HepG2 (cell line): ENCODE measurements around the gene SLC22A31. TPM values are rescaled to one million over a fixed set of nuclear protein-coding genes. Genes with fewer than 3 reads are reported as not detected.
"Not testable (repeated sequence)": the region's sequence is repeated elsewhere in the genome, so short reads cannot be mapped to it uniquely, and the experiment has no call there.

Experiments used
- ATAC-seq: fragments of 200-7000 bp; cut with Tn5 transposase; 3 replicates; pipeline ENCODE4 v1.9.1; 2020; ENCODE audit warnings: mild to moderate bottlenecking, moderate library complexity
- BruUV-seq: library from RNA; stranded (reverse); fragments of 400-500 nt; replicated peaks from 2 replicates; lab custom pipeline; 2021; lab: Mats Ljungman, UMichigan
- CTCF ChIA-PET: fragments of 300-600 bp; formaldehyde crosslinking; extraction: SDS; loops from one replicate; lab custom pipeline; 2021; ENCODE audit warnings: low total read pairs, inconsistent platforms, low intra/inter-chr PET ratio; lab: Yijun Ruan, JAX
- POLR2A ChIA-PET: fragments of 350-600 bp; sonication (Branson Sonifier 250); formaldehyde crosslinking; loops from one replicate; lab custom pipeline; 2020; ENCODE audit warnings: antibody characterized with exemption, inconsistent platforms; lab: Yijun Ruan, JAX
- DNase-seq: peaks from one replicate; pipeline ENCODE4 v3.0.0-alpha.2; 2015; ENCODE audit warnings: low spot score
- FAIRE-seq: peaks from 3 replicates; lab custom pipeline; 2011; peaks lifted over from hg19 to GRCh38; lab: Jason Lieb, UNC
- H2AFZ ChIP-seq: one replicate; pipeline ENCODE4 v1.6.1; 2011; ENCODE audit warnings: low read length, inconsistent platforms
- H3K27ac ChIP-seq: fragments of 300-600 bp; 3 replicates; pipeline ENCODE4 v1.8.0; 2011; ENCODE audit warnings: mixed run types, mild to moderate bottlenecking, mixed read lengths, low read length, inconsistent platforms; ENCODE audit not compliant: insufficient read depth; ENCODE audit errors: extremely low read length
- H3K27me3 ChIP-seq, 2 experiments: fragments of 200-600 bp in 1 of 2; 2 replicates in 1 of 2; 3 replicates in 1 of 2; pipeline versions ENCODE4 v1.6.0 to v1.8.0; 2011; ENCODE audit warnings: low read length in 2 of 2, mild to moderate bottlenecking in 2 of 2, moderate library complexity in 2 of 2, inconsistent platforms in 1 of 2; ENCODE audit not compliant: insufficient read depth in 2 of 2, control insufficient read depth in 1 of 2
- H3K36me3 ChIP-seq, 2 experiments: fragments of 200-600 bp in 1 of 2; replicated peaks in 1 of 2; 2 replicates in 1 of 2; 3 replicates in 1 of 2; pipeline versions ENCODE4 v1.5.1 to v1.8.0; 2011; ENCODE audit warnings: low read length in 2 of 2, inconsistent platforms in 1 of 2; ENCODE audit not compliant: insufficient read depth in 2 of 2, control insufficient read depth in 1 of 2
- H3K4me1 ChIP-seq: 2 replicates; pipeline ENCODE4 v1.5.1; 2012; ENCODE audit warnings: low read length, inconsistent platforms; ENCODE audit not compliant: insufficient read depth
- H3K4me2 ChIP-seq: 2 replicates; pipeline ENCODE4 v1.6.0; 2011; ENCODE audit warnings: low read depth, low read length, inconsistent platforms
- H3K4me3 ChIP-seq, 3 experiments: fragments of 200-600 bp in 1 of 3; sonication (generic), shearing (Covaris generic) in 1 of 3; replicated peaks in 1 of 3; 2 replicates each; pipeline ENCODE4 v1.5.1; 2011 to 2016; ENCODE audit warnings: low read length in 3 of 3, inconsistent platforms in 2 of 3, low read depth in 2 of 3, mild to moderate bottlenecking in 2 of 3, control low read depth in 1 of 3, mixed read lengths in 1 of 3; ENCODE audit not compliant: insufficient read depth in 1 of 3
- H3K79me2 ChIP-seq: one replicate; pipeline ENCODE4 v1.6.1; 2011; ENCODE audit warnings: low read length, inconsistent platforms; ENCODE audit not compliant: insufficient read depth
- H3K9ac ChIP-seq: 2 replicates; pipeline ENCODE4 v1.6.0; 2011; ENCODE audit warnings: mild to moderate bottlenecking, low read depth, low read length, inconsistent platforms; ENCODE audit not compliant: insufficient read depth
- H3K9me3 ChIP-seq: 2 replicates; pipeline ENCODE4 v1.5.1; 2012; ENCODE audit warnings: mild to moderate bottlenecking, low read length
- H4K20me1 ChIP-seq: 2 replicates; pipeline ENCODE4 v1.6.0; 2011; ENCODE audit warnings: inconsistent platforms, mild to moderate bottlenecking, low read length, moderate library complexity; ENCODE audit not compliant: insufficient read depth
- CHD4 ChIP-seq: fragments of 200-600 bp; sonication (generic); IDR thresholded peaks from 2 replicates; pipeline ENCODE4 v1.7.0; 2017; ENCODE audit warnings: mild to moderate bottlenecking, low read length, borderline replicate concordance
- FOXA1 ChIP-seq, 2 experiments: fragments of 450-650 bp in 1 of 2; sonication (generic) in 1 of 2; formaldehyde crosslinking in 1 of 2; IDR thresholded peaks; 2 replicates each; pipeline versions ENCODE4 v1.4.0 to v1.6.1; 2016 to 2020; ENCODE audit warnings: missing genetic modification reagents in 1 of 2
- HNRNPL ChIP-seq: fragments of 200-400 bp; formaldehyde crosslinking; IDR thresholded peaks from 2 replicates; pipeline ENCODE4 v1.6.1; 2017; ENCODE audit warnings: mild to moderate bottlenecking, low read depth, low read length
- KDM1A ChIP-seq: IDR thresholded peaks from 2 replicates; pipeline ENCODE4 v1.6.1; 2016; ENCODE audit warnings: missing compliant biosample characterization
- ZKSCAN8 ChIP-seq: IDR thresholded peaks from 2 replicates; pipeline ENCODE4 v1.6.1; 2016; ENCODE audit warnings: borderline replicate concordance, missing genetic modification reagents, missing compliant biosample characterization
- ZSCAN21 ChIP-seq: sonication (generic); formaldehyde crosslinking; IDR thresholded peaks from 2 replicates; pipeline ENCODE4 v1.8.0; 2022; ENCODE audit warnings: mild to moderate bottlenecking, missing genetic modification reagents, moderate library complexity, borderline replicate concordance
- WGBS: methylation state at CpG from one replicate; pipeline ENCODE4 v1.1.6; 2017; ENCODE audit warnings: low lambda C conversion rate; 5-methylcytosine and 5-hydroxymethylcytosine counted together
- in situ Hi-C: cut with HindIII; loops from 2 replicates; pipeline ENCODE4 v1.10.0; 2017; ENCODE audit warnings: low pct_unique_long_range_greater_than_20kb; ENCODE audit not compliant: extremely low pct_ligation_motif_present
- intact Hi-C: fragments of 100-400 bp; cut with micrococcal nuclease; formaldehyde crosslinking; loops from one replicate; pipeline ENCODE4 v1.10.0; 2022; ENCODE audit not compliant: unreplicated experiment
- polyA plus RNA-seq, 8 experiments: library from polyadenylated mRNA; depleted of rRNA in 3 of 8; stranded (reverse) in 7 of 8; unstranded in 1 of 8; fragments of >200 nt; fragmentation: Illumina TruSeq in 4 of 8; extraction: Trizol in 4 of 8; gene quantifications; 2 replicates each; pipeline versions ENCODE4 v1.2.1 to v1.2.3, GENCODE V29; 2011 to 2016; ENCODE audit warnings: low read depth in 4 of 8, missing spikeins in 1 of 8, mixed read lengths in 1 of 8; ENCODE audit not compliant: insufficient read depth in 1 of 8
- total RNA-seq, 5 experiments: library from RNA; depleted of rRNA; stranded (reverse); fragments of >200 nt; fragmentation: Illumina TruSeq; extraction: Trizol; gene quantifications; 2 replicates each; pipeline ENCODE4 v1.2.3, GENCODE V29; 2016; ENCODE audit warnings: low read depth in 1 of 5
- TF ChIP-seq, protein P1 (sequence below): IDR thresholded peaks from 2 replicates; pipeline ENCODE4 v1.6.1; 2016; ENCODE audit warnings: low read depth, borderline replicate concordance
- TF ChIP-seq, protein P2 (sequence below): sonication (generic); formaldehyde crosslinking; IDR thresholded peaks from 2 replicates; pipeline ENCODE4 v1.5.0; 2020; ENCODE audit warnings: missing genetic modification reagents

SLC22A31 gene
- total and polyA plus RNA-seq, 2 of the 13 experiments (the other 11 are each of a cell fraction or from before 2014, with no cell fraction given): 67.3 to 83.3 TPM

DNA sequence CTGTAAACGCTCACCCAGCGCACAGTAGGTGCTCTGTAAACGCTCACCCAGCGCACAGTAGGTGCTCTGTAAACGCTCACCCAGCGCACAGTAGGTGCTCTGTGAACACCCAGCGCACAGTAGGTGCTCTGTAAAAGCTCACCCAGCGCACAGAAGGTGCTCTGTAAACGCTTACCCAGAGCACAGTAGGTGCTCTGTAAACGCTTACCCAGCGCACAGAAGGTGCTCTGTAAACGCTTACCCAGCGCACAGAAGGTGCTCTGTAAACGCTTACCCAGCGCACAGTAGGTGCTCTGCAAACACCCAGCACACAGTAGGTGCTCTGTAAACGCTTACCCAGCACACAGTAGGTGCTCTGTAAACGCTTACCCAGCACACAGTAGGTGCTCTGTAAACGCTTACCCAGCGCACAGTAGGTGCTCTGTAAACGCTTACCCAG, 13.7 kb downstream of the SLC22A31 start:
- ChIA-PET CTCF (interaction anchor here (1.3 kb wide), 1 partner anchor 30 kb away, joined by 5 read pairs; no protein-coding TSS in a partner anchor), POLR2A (interaction anchor here (1.1 to 1.5 kb wide), 2 partner anchors 31 to 330 kb away, joined by 3 to 4 read pairs; partner anchors contain the start of genes GALNS, TRAPPC2L and ZNF778)
- DNase-seq; ATAC-seq; H3K4me2 ChIP-seq; TF ChIP-seq FOXA1 (CRISPR knock-in tag; IDR thresholded peaks at IDR 0.05): not testable (repeated sequence)
- H3K27me3 ChIP-seq: peaks cover 0 to 30% of the 10 kb centered on the region in 2 experiments; a peak in 4 of 5 replicates
- TF ChIP-seq ZKSCAN8 (CRISPR knock-in tag) (peak; percentile 51; the same call in 1 of the 2 replicates), FOXA1 (IDR thresholded peaks at IDR 0.05) (peak; percentile 81), KDM1A (CRISPR knock-in tag) (peak; percentile 68; the same call in 1 of the 2 replicates), HNRNPL (0 out of 2 replicates have a peak, but pooled peaks have one; percentile 2), ZSCAN21 (CRISPR knock-in tag) (0 out of 2 replicates have a peak, but pooled peaks have one; percentile 43), CHD4 (peak; percentile 99)
- TF ChIP-seq, protein P1, sequence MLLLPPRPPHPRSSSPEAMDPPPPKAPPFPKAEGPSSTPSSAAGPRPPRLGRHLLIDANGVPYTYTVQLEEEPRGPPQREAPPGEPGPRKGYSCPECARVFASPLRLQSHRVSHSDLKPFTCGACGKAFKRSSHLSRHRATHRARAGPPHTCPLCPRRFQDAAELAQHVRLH (CRISPR knock-in tag): peak; percentile 39; the same call in 1 of the 2 replicates
- TF ChIP-seq, protein P2, sequence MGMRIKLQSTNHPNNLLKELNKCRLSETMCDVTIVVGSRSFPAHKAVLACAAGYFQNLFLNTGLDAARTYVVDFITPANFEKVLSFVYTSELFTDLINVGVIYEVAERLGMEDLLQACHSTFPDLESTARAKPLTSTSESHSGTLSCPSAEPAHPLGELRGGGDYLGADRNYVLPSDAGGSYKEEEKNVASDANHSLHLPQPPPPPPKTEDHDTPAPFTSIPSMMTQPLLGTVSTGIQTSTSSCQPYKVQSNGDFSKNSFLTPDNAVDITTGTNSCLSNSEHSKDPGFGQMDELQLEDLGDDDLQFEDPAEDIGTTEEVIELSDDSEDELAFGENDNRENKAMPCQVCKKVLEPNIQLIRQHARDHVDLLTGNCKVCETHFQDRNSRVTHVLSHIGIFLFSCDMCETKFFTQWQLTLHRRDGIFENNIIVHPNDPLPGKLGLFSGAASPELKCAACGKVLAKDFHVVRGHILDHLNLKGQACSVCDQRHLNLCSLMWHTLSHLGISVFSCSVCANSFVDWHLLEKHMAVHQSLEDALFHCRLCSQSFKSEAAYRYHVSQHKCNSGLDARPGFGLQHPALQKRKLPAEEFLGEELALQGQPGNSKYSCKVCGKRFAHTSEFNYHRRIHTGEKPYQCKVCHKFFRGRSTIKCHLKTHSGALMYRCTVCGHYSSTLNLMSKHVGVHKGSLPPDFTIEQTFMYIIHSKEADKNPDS (CRISPR knock-in tag): 0 out of 2 replicates have a peak, but pooled peaks have one; percentile 70
- TF ChIP-seq, all 625 proteins: peak for 8; not testable (repeated sequence) for 617
- H3K79me2 ChIP-seq, in situ Hi-C loops, H3K9me3 ChIP-seq, H2AFZ ChIP-seq, BruUV-seq, H3K36me3 ChIP-seq, FAIRE-seq, H3K4me3 ChIP-seq, H3K27ac ChIP-seq, H3K9ac ChIP-seq: not testable (repeated sequence)
- WGBS: 49% methylated on average over 13 of the region's 20 CpGs
- intact Hi-C loops: loop anchor here (1.0 kb wide), 1 partner anchor 13 kb away; no protein-coding TSS in a partner anchor
- Histone ChIP-seq H4K20me1 (peaks cover 44% of the 10 kb centered on the region), H3K4me1 (peaks cover 51% of the 10 kb centered on the region)
